Placental epithelial cell (primary cell): Measurements from ENCODE around the gene ABCB4. TPM values are rescaled to one million over a fixed set of nuclear protein-coding genes. Genes with fewer than 3 reads are reported as not detected.

Experiments used
- total RNA-seq: library from RNA; depleted of rRNA; stranded (reverse); fragments of >200 nt; gene quantifications from 2 replicates; pipeline ENCODE4 v1.2.3, GENCODE V29; 2012

Gene ABCB4
- total RNA-seq, result not detected in 2 replicates

GRCh38 chr7:87475359-87476178 lies at the start of gene ABCB4:
TSS of gene ABCB4 (minus strand) at chr7:87475680. CDS start at chr7:87475465, 215 bp downstream.

Other genes starting within 250 kb of the ABCB4 start
- gene CROT, start 130.0 kb downstream of the ABCB4 start, total RNA-seq, result 44.8 and 67.5 TPM in 2 replicates
- gene ABCB1, start 125.2 kb upstream of the ABCB4 start, total RNA-seq, result not detected in 2 replicates
- gene RUNDC3B, start 152.7 kb upstream of the ABCB4 start, total RNA-seq, result not detected in 2 replicates